ENCODE measurements around the gene ETV3L.

ETV3L gene

GRCh38 chr1:157132111-157132510, 32.5 kb upstream of the ETV3L start:
- no peak for DNase-seq (ENCODE audit: low read depth)

DNA sequence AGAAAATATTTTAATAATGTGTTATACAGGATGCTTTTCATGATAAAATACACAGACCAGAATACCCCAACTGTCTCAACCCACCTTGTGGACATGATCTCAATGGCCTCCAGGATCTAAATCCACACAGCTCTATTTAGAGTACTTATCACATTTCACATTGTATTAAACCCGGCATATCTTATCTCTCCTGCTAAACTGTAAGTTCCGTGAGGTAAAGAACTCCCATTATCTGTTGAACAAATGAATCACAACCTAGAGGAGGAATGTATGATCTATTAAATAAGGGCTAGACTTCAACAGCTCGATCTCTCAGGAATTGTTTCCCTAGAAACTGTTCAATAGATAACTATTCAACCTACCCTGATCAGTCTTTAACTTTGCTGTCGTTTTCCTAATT, 31.7 kb upstream of the ETV3L start:
- DNase-seq (ENCODE audit: low read depth), result no peak

GRCh38 chr1:157124855-157125254, 25.2 kb upstream of the ETV3L start:
- no peak for DNase-seq (ENCODE audit: low read depth)

GRCh38 chr1:157119448-157119847, 19.8 kb upstream of the ETV3L start:
- no peak for DNase-seq (ENCODE audit: low read depth)

GRCh38 chr1:157119008-157119407, 19.4 kb upstream of the ETV3L start:
- no peak for DNase-seq (ENCODE audit: low read depth)

DNA sequence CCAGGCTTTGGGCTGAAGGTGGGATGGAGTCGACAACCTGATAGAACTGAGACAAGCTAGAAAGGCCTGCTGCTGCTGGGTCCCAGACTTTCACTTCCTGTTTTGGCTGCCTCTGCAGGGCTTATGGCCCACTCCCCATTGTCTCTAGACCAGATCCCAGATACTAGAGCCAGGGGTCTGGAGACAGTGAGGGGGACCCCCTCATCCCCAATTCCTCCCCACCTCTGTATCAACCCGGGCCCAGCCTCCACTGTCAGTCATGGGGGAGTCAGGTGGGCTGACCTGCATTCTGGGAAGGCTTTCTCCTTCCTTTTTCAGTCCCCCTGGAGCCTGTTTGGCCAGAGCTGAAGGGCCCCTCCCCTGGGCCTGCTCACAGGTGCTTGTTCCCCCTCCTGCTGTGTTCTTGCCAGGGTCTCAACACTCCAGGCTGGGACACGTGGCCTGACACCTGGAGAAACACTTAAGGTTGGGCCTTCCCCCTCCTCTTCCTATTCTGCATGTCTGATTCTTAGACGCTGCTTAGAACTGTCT, 18.0 kb upstream of the ETV3L start:
- no peak for DNase-seq (ENCODE audit: low read depth)

- no peak for DNase-seq (ENCODE audit: low read depth)
Measured at GRCh38 chr1:157116737-157117103, 17.1 kb upstream of the ETV3L start.

GRCh38 chr1:157115851-157116736, 16.5 kb upstream of the ETV3L start:
- no peak for DNase-seq (ENCODE audit: low read depth)

GRCh38 chr1:157115429-157115838, 15.8 kb upstream of the ETV3L start:
- DNase-seq (ENCODE audit: low read depth), result no peak

- no peak for DNase-seq (ENCODE audit: low read depth)
Measured at GRCh38 chr1:157114183-157115121, 14.8 kb upstream of the ETV3L start.

GRCh38 chr1:157113631-157114030, 14.0 kb upstream of the ETV3L start:
- DNase-seq (ENCODE audit: low read depth), result no peak

DNA sequence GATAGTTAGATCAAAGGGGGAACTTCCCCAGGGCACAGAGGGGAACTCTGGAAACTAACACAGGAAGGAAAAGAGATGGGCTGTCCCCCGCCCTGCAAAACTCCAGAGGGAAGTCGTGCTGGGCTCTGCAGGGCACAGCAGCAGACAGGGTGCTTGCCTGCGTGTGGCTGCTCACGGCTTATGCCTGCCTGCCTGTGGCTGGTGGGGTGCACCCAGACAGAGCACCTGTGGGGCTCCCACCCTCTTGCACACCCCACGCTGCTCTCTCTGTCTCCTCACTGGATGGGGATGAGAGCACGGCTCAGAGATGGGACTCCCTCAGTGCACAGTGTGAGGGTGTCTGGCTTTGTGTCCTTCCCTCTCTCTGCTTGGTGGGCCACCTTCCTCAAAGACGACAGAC, 13.5 kb upstream of the ETV3L start:
- DNase-seq (ENCODE audit: low read depth), result no peak

GRCh38 chr1:157112186-157112867, 12.7 kb upstream of the ETV3L start:
- no peak for DNase-seq (ENCODE audit: low read depth)

DNA sequence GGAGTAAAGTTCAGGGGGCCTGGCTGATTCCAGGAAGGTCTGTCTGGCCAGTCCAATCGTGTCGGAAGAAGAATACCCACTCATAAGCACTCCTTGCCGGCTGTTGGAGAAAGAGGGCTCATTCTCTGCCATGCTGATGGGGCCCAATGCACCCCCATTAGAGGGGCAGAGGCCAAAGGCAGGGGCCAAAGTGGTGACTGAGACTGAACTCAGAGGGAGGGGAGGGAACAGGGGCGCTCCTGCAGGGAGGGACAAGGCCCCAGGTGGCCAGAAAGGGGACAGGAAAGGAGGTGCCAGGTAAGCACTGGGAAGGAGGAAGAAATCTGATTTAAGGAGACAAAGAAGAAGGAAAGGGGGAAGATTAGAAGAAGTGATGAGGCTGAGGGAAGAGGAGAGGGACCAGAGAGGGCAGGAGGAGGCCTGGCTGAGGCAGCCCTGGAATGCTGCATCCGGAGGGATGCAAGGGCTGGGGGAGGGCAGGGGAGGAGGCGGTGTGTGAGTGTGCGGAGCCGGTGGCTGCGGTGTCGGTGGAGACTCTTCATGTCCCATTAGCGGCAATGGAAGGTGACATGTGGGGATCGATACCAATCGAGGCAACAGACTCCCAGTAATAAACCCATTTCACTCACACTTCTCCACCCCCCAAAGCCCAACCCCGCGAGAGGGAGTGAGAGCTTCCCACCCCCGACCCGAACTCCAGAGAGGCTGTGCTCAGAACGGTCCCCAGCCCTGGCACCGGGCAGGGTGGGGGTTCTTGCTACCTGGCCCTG, 12.0 kb upstream of the ETV3L start:
- DNase-seq (ENCODE audit: low read depth), result no peak

DNA sequence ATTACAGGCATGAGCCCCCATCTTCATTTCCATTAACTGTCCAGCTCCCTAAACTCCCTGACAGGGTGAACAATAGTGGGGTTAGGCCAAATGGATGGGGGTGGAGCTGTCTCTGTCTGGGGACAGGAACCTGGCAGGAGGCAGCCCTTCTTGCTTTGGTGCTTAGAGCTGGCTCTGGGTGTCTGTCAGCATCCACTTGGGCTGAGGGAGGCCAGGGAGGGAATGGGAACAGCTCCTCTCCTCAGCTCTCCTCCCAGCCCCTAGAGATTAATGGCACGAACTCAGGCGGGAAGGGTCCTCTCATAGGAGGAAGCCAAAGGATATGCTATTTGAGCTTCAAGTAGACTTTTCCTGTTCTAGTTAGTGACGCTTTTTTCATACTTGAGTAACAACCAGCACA, 11.1 kb upstream of the ETV3L start:
- DNase-seq (ENCODE audit: low read depth), result no peak

DNA sequence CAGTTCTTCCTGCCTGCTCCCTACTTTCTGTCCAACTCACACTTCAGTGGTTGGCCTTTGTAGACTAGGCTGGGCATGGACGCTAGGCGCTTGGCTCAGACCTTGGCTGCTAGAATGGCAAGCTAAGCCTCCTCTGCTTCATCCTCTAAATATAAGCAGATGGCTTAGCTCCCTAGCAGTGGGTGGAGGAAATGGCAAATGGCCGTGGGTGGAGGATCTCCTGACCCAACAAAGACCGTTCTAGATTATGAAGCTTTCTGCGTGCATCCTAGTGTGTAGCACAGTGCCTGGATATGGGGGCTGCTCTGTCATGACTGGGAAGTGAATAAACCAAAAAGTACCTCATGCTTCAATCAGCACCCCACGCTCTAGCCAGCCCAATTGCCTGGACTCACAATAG, 10.4 kb upstream of the ETV3L start:
- DNase-seq (ENCODE audit: low read depth), result no peak

GRCh38 chr1:157108448-157108847, 8.8 kb upstream of the ETV3L start:
- no peak for DNase-seq (ENCODE audit: low read depth)

DNA sequence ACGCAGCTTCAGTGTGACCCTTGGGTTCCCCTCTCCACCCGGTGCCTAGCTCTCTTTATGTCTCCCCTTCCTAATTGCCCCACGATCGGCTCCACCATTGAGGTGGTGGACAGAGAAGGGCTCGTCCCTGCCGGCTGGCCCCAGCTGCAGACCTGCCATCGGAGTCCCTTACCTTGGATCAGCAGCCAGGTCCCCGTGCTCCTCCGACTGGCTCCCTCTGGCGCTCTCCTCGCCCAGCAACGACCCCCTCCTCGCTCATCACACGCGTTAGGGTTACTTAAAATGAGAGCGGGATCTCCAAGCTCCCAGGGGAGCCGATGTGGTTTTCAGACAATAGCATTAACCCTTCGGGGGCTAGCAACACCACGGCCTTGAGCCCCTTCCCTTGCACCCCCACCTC, 8.1 kb upstream of the ETV3L start:
- DNase-seq (ENCODE audit: low read depth), result no peak

GRCh38 chr1:157106813-157107189, 7.2 kb upstream of the ETV3L start:
- no peak for DNase-seq (ENCODE audit: low read depth)

DNA sequence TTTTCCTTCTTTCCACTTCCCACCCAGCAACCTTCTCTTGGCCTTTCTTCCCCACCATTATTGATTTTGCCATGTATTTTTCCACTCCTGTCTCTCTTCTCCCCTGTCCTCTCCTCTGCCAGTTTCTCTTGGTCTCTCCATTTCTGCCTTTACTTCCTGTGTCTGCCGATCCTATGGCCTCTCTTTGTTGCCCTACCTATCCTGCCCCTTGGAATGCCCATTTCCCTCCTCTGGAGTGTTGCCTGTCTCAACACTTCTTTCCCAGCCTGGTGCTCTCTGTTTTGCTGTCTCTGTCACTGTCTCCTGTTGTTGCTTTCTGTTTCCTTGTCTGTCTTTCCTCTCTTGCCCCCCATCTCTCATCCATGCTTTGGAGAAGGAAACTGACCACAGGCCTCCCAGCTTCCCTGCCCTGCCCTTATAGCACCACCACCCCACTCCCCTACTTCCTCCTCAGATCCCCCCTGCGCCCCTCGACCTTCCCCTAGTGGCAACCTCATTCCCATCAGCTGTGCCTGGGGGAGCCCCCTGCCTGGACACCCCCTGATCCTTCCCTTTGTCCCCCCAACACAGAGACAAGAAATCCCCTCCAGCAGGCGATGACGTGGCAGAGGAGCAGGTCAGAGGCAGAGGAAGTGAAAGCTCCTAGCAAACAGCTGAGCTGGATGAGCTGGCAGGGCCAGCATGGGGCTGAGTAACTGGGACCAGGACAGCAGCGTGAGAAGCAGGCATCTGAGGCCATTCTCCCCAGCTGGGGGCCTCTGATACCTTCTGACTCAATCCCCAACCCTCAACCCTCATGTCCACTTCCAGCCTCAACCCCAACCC, 6.6 kb upstream of the ETV3L start:
- DNase-seq (ENCODE audit: low read depth), result peak; percentile 23

All from fibroblast of the conjunctiva (primary cell).